ENCODE data around the gene EIF5A.

Gene EIF5A

DNA sequence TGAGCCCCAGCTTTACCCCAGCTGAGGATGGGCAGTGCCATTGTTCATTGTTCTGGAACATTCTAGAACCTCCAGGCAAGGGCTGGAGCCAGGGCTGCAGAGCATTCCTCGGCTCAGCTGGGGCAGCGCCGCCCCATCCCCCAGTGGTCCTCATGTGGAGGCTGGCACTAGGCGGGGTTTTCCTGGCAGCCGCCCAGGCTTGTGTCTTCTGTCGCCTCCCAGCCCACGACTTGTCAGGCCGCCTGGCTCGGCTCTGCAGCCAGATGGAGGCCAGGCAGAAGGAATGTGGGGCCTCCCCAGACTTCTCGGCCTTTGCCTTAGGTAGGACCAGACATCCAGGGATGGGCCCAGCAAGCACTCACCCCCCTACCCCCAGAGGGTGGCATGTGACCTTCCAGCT lies 47.6 kb downstream of the EIF5A start, which contains the start of gene TMEM95:
TMEM95 (plus strand) TSS at position 104 of the 400 bp plus-strand sequence; CDS start at position 153, 49 bp downstream.
- peak within 1 kb of the TSS; percentile 100 for H3K9ac ChIP-seq (ENCODE audit: low read length)
- DNase-seq (ENCODE audit: low read depth), result peak; percentile 49
- no peaks in the 10 kb centered on the region for H3K27me3 ChIP-seq (replicated peaks; ENCODE audit: control insufficient read depth, insufficient read depth, low read length)
- H3K36me3 ChIP-seq (ENCODE audit: control insufficient read depth, insufficient read depth, low read length, severe bottlenecking), result no peaks in the 10 kb centered on the region
- peak within 1 kb of the TSS; percentile 97 for H3K4me3 ChIP-seq (ENCODE audit: low read length)
- no peaks in the 10 kb centered on the region for H3K9me3 ChIP-seq (ENCODE audit: control insufficient read depth, low read length)
- H3K4me1 ChIP-seq (ENCODE audit: control insufficient read depth, insufficient read depth, low read length), result peaks cover 34% of the 10 kb centered on the region

DNA sequence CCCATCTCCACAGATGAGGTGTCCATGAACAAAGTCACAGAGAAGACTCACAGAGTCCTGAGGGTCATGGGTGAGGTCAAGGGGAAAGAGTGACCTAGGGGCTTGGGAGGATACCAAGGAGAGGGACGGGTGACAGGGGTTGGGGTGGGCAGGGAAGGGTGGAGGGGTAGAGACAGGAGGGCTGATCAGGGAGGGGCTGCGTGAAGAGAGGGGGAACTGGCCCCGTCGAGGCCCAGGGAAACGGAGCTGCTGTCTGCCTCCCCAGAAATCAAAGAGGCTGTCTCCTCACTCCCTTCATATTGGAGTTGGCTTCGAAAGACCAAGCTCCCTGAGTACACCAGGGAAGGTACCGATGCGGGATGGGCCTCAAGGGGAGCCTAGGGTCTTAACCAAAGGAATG lies 48.1 kb downstream of the EIF5A start:
- no peak overlapping the region for H3K4me3 ChIP-seq (ENCODE audit: low read length)

DNA sequence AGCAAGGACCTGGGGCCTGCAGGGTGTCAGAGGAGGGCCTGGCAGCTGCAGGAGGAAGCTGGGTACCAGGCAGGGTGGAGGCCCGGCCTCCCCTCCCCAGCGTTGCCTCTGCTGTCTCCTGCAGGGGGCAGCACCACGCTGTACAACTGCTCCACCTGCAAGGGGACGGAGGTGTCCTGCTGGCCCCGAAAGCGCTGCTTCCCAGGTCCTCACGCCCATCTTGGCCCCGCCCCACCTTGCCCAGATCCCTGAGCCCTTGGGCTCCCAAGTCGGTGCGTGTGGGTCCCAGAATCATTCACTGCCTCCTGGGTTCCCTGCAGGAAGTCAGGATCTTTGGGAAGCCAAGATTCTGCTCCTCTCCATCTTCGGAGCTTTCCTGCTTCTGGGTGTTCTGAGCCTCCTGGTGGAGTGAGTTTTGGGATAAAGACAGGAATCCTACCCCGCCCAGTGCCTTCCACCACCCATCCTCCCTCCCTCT lies 48.7 kb downstream of the EIF5A start:
- Histone ChIP-seq H3K27me3 (replicated peaks; ENCODE audit: control insufficient read depth, insufficient read depth, low read length) (no peaks in the 10 kb centered on the region), H3K9me3 (ENCODE audit: control insufficient read depth, low read length) (no peaks in the 10 kb centered on the region), H3K4me1 (ENCODE audit: control insufficient read depth, insufficient read depth, low read length) (peaks cover 31% of the 10 kb centered on the region), H3K36me3 (ENCODE audit: control insufficient read depth, insufficient read depth, low read length, severe bottlenecking) (no peaks in the 10 kb centered on the region), H3K9ac (ENCODE audit: low read length) (peak overlapping the region; percentile 27), H3K4me3 (ENCODE audit: low read length) (no peak overlapping the region)
- peak; percentile 82 for DNase-seq (ENCODE audit: low read depth)

More for the DNA sequence above, 48.1 kb downstream of the EIF5A start:
- Histone ChIP-seq H3K9me3 (ENCODE audit: control insufficient read depth, low read length) (no peaks in the 10 kb centered on the region), H3K4me1 (ENCODE audit: control insufficient read depth, insufficient read depth, low read length) (peaks cover 34% of the 10 kb centered on the region), H3K36me3 (ENCODE audit: control insufficient read depth, insufficient read depth, low read length, severe bottlenecking) (no peaks in the 10 kb centered on the region), H3K9ac (ENCODE audit: low read length) (peak overlapping the region; percentile 27), H3K27me3 (replicated peaks; ENCODE audit: control insufficient read depth, insufficient read depth, low read length) (no peaks in the 10 kb centered on the region)
- DNase-seq (ENCODE audit: low read depth), result no peak

DNA sequence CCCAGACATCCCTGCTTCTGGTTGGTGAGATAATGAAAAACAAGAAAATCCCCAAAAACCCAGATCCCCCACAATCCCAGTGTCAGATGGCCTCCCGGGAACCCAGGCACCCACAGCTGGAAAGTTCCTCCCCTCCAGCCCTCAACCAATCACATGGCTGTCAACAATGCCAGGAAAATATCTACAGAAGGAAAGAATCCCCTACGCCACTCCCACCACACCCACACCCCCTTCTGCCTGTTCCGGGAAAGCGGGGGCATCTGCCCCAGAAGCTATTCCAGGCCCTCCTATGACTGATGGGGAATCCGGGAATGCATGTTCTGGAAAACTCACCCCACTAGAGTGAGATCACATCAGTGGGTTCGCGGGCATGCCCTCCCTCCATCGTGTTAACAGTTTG lies 49.3 kb downstream of the EIF5A start:
- no peak overlapping the region for H3K9ac ChIP-seq (ENCODE audit: low read length)
- peaks cover 31% of the 10 kb centered on the region for H3K4me1 ChIP-seq (ENCODE audit: control insufficient read depth, insufficient read depth, low read length)
- DNase-seq (ENCODE audit: low read depth), result no peak
- no peaks in the 10 kb centered on the region for H3K27me3 ChIP-seq (replicated peaks; ENCODE audit: control insufficient read depth, insufficient read depth, low read length)
- H3K4me3 ChIP-seq (ENCODE audit: low read length), result no peak overlapping the region
- no peaks in the 10 kb centered on the region for H3K9me3 ChIP-seq (ENCODE audit: control insufficient read depth, low read length)
- no peaks in the 10 kb centered on the region for H3K36me3 ChIP-seq (ENCODE audit: control insufficient read depth, insufficient read depth, low read length, severe bottlenecking)

DNA sequence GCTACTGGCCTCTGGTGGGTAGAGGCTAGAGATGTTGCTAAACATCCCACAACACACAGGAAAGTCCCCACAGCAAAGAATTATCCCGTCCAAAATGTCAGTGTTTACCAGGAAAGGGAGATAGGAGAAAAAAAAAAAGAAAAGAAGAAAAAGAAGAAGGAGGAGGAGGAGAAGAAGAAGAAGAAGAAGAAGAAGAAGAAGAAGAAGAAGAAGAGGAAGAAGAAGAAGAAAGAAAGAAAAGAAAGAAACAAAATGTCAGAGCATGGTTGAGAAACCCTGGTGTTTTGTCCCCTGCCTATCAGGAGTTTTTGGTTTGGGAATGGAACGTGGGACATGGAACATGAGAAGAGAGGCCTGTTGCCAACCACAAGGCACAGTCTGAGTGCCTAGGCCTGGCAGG lies 50.0 kb downstream of the EIF5A start:
- no peaks in the 10 kb centered on the region for H3K36me3 ChIP-seq (ENCODE audit: control insufficient read depth, insufficient read depth, low read length, severe bottlenecking)
- no peaks in the 10 kb centered on the region for H3K9me3 ChIP-seq (ENCODE audit: control insufficient read depth, low read length)
- peaks cover 30% of the 10 kb centered on the region for H3K4me1 ChIP-seq (ENCODE audit: control insufficient read depth, insufficient read depth, low read length)
- no peaks in the 10 kb centered on the region for H3K27me3 ChIP-seq (replicated peaks; ENCODE audit: control insufficient read depth, insufficient read depth, low read length)
- no peak for DNase-seq (ENCODE audit: low read depth)
- no peak overlapping the region for H3K4me3 ChIP-seq (ENCODE audit: low read length)
- H3K9ac ChIP-seq (ENCODE audit: low read length), result no peak overlapping the region

DNA sequence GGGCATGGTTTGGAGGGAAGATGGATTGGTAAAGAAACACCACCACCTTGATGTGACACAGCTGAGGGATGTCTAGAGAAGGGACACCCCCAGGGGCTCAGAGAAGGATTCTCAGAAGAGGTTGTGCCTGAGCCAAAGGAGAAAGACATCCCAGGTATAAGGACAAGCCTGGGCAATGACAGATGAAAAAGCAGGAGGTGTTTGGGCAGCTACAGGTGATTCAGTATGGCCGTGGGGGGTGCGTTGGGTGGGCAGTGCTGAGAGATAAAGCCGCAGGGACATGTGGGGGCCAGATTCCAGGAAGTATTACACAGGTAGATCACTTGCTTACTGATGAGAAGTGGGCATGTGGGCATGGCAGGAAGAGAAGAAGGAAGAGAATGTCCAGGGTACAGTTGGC lies 54.5 kb downstream of the EIF5A start:
- no peaks in the 10 kb centered on the region for H3K27me3 ChIP-seq (replicated peaks; ENCODE audit: control insufficient read depth, insufficient read depth, low read length)
- H3K4me3 ChIP-seq (ENCODE audit: low read length), result no peak overlapping the region
- H3K9me3 ChIP-seq (ENCODE audit: control insufficient read depth, low read length), result no peaks in the 10 kb centered on the region
- no peak overlapping the region for H3K9ac ChIP-seq (ENCODE audit: low read length)
- peaks cover 9% of the 10 kb centered on the region for H3K4me1 ChIP-seq (ENCODE audit: control insufficient read depth, insufficient read depth, low read length)
- DNase-seq (ENCODE audit: low read depth), result no peak
- H3K36me3 ChIP-seq (ENCODE audit: control insufficient read depth, insufficient read depth, low read length, severe bottlenecking), result no peaks in the 10 kb centered on the region

Data from adipocyte (in vitro differentiated cells).